Superior temporal gyrus (tissue), 1 donor: ENCODE data around the gene PAK1.
"Not testable (repeated sequence)": the region's sequence is repeated elsewhere in the genome, so short reads cannot be mapped to it uniquely, and the experiment has no call there.

ENCODE experiments used
- DNase-seq: peaks from one replicate; pipeline ENCODE4 v3.0.0-alpha.2; 2016; ENCODE audit errors: extremely low spot score

Gene PAK1

DNA sequence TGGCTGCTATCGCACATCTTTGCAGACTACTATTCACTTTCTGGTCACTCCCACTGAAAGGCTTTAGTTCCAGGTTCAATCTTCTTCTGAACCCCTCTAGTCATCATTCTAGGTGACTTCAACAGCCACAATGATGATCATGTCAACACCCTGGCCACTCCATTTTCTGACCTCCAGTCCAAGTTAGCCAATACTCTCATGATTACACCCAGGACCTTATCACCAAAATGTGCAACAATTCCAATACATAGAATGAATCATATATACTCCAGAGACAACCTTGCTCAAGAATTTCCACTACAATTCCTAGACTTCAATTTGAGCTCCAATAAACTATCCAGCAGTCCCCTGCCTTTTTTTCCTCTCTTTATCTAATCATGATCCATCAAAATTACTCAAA lies 70.7 kb downstream of the PAK1 start:
- DNase-seq, result no peak

DNA sequence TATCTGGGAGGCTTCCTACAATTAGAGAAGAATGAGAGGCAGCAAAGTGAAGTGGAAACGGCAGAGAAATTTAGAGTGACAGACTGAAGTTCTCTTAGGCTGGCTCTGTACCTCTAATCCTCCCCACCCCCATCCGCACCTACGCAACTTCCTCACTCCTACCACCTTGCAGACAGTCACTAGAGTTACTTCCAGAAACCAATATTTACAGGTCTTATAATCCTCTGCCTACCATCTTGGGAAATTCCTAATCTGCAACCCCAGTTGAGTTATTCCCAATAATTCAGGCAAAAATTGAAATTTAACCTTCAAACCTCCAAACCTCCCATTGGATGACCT lies 71.7 kb downstream of the PAK1 start:
- DNase-seq, result no peak

DNA sequence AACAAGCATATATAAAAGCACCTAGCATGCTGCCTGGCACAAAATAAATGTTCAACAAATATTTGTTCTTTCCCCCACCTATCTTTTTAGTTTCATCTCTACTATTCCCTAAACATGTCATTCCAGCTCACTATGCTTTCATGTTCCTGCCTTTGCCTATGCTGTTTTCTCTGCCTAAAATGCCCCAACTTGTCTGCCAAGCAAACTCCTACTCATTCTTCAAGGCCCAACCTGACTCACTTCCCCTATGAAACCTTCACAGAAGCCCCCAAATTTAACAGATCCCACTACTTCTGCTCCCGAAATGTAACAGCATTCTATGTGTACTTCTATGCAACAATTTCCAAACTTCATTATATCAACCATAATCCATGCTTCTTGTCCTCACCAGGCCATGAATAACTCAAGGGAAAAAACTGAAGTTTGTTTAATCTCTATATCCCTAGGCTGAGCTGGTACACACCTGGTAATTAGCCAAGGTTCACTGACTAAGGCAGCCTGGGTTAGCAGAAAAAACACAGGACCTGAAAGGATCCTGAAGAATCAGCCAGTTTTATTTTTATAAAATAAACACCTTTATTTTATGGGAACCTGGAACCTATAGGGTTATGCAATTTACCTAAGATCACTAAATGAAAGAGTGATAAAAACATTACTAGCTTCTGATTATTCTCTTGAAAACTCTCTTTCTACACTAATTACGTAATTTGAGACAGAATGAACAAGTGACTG lies 72.2 kb downstream of the PAK1 start:
- DNase-seq, result no peak

DNA sequence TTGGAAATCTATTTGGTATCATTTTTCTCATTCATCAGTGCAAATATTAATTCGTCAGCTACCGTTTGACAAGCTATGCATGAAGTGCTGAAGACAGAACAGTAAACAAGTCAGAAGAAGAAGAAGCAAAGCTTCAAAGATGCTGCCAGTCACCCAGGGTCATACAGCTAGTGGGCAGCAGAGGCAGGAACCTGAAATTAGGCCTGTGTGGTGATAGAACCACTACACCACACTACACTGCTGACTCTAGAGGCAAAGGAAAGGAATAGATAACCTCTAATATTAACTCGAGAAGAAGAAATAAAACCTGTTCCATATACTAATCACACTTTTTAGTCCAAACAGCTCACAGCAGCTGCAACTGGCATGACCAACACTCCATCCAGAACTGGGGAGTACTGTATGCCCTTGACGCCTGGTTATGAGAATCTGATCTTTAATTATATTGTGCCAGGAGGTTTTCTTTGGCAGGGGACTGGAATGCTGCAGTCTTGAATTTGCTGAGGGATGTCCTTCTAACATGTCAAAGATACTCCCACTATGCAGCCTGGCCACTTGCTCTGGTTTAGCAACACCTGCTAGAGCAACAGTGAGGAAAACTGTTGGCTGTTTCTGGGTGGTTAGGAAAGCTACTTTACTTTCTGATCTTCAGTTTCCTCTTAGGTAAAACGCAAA lies 73.0 kb downstream of the PAK1 start:
- no peak for DNase-seq

DNA sequence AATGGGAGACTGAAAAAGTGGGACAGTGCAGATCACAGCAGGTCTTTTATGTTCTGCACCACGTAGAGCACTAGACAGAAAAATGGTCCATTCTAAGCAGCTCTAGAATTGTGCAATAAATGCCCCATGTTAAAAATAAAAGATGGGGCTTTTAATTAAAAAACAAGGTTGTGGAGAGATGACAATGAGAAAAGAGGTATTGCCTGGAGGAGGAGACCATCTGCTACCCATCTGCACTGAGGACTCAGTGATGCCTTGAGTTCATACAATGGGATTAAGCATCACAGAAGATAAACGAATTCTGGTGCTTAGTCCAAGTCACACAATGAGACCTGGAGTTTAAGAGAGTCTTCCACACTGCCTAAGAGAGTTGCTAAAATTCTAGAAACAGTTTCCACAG lies 73.6 kb downstream of the PAK1 start:
- peak; percentile 43 for DNase-seq

DNA sequence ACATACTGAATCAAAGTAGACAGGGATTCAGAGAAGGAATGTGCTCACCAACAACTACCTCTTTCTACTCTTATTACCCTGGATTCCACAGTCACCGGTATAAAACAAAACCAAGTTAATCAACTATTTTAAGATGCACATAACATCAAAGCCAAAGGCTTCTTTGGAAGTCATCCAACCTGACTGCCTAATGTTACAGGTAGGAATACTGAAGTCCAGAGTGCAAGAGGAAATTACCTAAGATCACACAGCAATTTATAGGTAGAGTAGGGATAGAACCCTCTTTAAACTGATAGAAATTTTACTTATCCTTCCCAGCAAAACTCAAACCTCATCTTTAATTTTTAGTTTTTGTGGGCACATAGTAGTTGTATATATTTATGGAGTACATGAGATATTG lies 76.3 kb downstream of the PAK1 start:
- no peak for DNase-seq

DNA sequence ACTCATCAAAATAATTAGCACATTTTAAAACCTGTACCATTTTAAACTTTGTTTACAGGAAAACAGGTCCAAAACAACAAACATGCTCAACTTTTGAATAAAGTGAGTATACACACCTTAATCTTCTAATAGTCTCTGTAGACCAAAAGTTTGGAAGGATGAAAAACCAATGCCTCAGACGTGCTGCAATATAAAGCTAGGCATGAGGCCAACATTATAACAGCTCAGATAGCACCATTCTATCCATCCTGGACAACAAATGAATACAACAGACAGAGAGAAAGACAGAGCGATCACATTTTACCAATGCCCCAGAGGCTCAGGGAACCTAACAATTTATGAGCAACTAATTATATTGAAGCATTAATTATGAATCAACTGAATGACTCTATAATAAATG lies 77.0 kb downstream of the PAK1 start:
- no peak for DNase-seq

DNA sequence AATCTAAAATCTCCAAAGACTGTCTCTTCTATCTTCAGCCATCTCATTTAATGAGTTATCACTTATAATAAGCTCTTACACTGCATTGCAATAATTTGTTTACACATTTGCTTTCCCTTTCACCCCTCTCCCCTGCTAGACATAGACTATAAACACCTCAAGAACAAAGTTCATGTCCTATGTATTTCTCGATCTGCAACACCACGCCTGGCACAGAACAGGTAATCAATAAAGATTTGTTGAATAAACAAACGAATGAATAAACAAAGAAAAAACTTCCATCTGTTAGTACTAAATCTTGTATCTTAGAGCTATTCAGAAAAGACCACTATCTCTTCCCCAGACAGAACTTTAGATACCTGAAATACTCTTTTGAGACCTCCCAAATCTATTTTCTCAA lies 77.6 kb downstream of the PAK1 start:
- no peak for DNase-seq

DNA sequence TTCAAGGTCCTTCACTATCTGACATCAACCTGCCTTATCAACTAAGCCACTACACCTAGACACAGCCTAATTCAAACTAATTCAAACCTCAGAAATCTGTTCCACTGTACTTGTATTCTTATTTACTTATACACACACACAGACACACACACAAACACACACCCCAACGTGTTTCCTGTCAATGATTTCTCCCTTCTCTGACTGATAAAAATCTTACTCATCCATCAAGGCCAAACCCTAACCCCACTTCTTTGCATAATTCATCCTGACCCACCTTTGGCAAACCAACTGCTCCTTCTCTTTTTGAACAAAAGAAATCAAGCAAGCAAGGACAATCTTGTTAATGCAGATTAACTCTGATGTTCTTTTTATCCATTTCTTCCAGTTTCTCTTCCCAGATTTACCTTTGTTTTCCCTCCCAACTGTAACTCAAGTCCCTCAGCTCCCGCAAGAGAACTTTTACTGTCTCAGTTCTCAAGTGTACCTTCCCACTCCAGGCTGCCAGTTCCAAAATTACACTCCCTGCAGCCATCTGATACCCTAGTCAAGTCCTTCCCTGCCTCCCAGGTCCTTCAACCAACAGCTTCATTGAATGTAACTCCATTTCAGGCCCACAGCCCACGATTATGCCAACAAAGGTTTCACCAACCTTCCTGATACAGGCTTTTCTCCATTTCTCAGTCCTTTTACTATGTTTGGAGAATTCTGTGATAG lies 78.3 kb downstream of the PAK1 start:
- DNase-seq, result no peak

DNA sequence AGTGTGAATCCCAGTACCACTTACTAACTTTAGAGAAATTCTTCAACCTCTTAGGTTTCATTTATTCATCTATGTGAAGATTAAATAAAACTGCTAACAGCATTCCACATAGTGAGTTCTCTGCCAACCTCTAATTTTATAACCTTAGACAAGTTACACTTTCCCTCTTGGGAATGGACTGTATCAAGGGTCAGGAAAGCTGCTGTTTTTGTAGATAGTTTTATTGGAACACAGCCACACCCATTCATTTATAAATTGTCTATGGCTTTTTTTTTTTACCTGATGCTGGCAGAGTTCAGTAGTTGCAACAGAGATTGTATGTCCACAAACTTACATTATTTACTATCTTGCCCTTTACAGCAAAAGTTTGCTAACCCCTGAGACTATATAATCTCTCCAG lies 81.1 kb downstream of the PAK1 start:
- DNase-seq, result no peak

DNA sequence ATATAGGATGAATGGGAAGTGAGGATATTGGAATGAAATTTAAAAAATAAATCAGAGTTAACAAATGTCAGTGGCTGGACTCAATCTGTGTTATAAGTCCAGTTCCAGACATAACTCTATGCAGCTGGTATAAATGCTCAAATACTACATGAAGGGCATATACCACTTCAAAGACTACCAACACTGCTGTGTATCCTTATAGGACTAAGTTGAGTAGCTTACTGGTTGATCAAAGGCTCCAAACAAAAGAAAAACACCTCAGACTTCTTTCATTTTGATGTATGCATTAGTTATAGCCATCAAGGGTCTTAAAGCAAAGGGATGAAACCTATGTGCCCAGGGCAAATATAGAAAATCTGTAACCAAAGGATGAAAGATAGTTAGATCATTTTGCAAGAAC lies 86.2 kb downstream of the PAK1 start:
- DNase-seq, result no peak

DNA sequence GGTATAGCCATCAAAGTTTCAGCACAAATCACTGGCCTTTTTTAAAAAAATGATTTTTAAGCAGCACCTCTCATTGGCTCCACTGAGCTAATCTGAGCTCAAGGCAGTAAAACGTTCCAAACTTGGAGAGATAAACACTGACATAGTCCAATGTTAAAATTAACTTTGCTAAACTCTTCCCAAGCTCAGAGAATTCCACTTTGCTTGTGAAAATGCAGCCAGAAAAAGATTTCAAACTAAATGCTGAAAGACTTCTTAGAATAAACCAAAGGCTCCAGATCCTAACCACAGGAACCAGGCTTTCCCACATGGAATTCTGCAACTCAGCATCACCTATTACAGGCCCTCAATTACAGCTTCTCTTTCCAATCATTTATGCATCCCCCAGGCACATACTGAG lies 87.7 kb downstream of the PAK1 start:
- DNase-seq, result peak; percentile 62

DNA sequence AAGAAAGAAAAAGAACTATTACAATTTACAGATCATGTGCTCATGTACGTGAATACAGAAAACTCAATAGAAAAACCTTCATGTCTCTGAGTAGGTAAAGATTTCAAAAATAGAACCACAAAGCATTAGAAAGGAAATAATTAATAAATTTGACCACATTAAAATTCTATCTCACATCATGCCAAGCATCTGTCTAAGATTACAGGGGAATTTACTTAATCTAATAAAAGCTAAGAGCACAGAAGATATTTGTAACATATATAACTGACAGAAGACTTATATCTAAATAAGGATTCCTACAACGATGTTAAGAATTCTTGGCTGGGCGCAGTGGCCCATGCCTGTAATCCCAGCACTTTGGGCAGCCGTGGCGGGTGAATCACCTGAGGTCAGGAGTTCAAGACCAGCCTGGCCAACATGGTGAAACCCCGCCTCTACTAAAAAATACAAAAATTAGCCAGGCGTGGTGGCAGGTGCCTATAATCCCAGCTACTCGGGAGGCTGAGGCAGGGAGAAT lies 88.6 kb downstream of the PAK1 start:
- DNase-seq, result not testable (repeated sequence)

DNA sequence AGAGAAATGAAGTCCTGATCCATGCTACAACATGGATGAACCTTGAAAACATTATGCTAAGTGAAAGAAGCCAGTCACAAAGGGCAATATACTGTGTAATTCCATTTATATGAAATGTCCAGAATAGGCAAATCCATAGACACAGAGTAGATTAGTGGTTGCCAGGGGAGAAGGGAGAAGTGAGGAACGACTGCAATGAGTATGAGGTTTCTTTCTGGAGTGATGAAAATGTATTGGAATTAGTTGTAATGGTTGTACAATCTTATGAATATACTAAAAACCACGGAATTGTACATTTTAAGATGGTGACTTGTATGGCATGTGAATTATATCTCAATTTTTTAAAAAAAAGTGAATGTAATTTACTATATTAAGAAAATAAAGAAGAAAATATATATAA lies 89.3 kb downstream of the PAK1 start:
- DNase-seq, result no peak

DNA sequence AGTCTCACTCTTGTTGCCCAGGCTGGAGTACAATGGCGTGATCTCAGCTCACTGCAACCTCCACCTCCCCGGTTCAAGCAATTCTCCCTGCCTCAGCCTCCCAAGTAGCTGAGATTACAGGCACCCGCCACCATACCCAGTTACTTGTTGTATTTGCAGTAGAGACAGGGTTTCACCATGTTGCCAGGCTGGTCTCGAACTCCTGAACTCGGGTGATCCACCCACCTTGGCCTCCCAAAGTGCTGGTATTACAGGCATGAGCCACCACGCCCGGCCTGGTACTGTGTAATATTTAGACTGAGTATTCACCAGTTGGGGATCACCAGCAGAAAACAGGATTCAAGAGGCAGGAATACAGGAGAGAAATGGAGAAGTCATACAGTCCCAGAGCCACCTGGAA lies 90.5 kb downstream of the PAK1 start:
- DNase-seq, result not testable (repeated sequence)

DNA sequence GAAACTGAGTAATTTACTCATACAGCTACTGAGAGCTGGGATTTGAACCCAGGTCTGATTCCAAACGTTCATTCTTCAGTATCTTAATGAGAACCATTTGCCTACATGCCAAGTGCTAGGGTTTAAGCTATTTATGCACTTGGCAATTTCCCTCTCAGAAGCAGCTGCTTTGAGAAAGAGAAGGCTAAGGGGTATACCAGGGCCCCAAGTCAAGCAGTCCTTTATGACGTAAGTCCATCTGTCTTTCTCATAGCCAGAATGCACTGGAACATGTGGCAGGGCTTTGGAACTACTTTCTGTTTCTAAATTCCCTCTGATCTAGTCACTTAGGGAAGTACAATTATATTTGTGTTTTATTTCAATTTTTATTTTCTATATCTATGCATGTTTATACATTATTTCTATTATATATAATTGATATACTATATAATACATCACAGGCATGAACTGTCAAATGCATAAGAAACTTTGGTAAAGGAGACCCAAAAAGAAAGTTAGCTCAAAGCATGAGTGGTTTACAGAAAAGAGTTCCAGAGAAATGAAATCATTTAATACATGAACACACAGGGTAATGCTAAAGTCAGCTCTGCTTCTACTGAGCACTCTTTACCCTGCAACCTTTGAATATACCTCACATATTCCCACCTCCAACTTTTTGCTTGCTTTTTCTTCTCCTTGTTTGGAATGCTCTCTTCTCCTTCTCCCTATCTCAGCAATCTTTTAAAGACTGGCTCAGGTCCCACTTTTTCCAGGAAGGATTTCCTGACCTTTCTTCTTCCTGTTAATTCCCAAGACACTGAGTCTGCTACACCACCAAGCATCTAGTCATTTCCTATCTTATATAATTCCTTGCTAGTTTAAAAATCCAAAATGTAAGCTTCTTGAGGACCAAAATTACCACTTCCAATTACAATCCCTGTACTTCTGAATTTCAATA lies 91.9 kb downstream of the PAK1 start:
- no peak for DNase-seq

DNA sequence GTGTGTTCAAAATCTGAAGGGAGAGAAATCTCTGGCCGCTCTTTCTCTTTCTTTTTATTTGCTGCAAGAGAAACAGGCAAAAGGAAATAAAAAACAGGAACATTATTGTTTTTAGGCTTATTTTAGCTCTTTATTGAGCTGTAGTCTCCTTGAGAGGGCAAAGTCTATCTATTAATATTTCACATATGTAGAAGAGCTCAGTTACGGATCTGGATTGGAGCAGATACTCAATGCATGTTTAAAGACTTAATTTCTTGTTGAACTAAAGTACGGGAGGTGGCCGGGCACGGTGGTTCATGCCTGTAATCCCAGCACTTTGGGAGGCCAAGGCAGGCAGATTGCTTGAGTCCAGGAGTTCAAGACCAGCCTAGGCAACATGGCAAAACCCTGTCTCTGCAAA lies 94.0 kb downstream of the PAK1 start:
- DNase-seq, result no peak

DNA sequence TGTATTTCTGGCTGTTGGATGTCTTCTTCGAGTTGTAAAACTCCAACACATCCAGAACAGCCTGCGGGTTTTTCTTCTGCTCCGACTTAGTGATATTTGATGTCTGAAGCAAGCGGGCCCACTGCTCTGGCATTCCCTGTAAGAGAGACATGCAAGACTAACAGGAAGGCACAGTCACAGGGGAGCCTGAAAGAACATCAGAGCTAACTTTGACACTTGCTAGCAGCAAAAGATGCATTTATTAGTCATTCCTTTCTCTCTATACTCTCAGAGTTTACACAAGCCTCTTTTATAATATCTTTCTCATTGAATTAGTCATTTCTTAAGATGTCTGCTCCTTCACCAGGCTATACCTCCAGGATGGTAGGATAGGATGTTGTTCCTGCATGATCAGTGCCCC lies 94.6 kb downstream of the PAK1 start:
- no peak for DNase-seq

DNA sequence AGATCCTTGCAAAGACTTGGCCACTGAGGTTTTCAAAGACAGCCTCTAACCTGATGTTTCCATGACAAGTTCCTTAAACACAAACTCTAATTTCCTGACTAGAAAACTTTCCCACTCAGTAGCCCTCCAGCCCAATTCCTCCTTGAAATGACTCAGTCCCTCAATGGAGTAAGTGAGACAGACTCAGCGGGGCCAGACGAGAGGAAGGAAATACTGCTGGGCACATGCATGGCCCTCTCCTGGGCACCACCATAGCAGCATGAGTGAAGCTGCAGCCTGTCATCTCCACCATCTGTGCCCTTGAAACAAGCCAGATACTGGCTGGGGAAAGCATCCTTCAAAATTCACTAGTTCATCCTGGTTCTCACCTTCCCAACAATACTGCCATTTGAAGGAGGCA lies 96.2 kb downstream of the PAK1 start:
- DNase-seq, result no peak

DNA sequence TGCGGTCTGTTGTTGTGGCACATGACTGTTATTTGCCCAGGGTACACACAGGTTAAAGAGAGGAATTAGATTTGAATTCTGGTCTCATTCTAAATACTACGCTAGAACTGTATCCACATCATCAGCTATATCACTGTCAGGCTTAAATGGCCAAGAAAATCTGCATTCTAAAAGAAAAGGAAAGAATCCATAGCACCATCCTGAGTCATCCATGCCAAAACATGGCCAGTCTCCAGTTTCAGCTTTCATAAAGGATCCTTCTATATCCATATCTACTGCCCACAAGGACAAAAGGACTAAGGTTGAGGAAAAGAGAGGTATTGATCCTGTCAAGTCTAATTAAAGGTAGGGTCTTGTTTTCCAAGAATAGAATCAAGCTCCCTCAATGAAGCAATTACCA lies 98.8 kb downstream of the PAK1 start:
- no peak for DNase-seq

DNA sequence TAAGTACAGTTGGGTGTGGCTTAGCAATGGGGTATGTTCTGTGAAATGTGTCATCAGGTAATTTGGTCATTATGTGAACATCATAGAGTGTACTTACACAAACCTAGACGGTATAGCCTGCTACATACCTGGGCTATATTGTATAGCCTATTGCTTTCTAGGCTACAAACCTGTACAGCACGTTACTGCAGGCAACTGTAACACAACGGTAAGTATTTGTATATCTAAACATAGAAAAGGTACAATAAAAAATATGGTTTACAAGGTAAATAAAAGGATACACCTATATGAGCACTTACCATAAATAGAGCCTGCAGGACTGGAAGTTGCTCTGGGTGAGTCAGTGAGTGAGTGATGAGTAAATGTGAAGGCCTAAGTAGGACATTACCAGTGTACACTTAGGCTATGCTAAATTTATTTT lies 99.3 kb downstream of the PAK1 start:
- DNase-seq, result no peak

DNA sequence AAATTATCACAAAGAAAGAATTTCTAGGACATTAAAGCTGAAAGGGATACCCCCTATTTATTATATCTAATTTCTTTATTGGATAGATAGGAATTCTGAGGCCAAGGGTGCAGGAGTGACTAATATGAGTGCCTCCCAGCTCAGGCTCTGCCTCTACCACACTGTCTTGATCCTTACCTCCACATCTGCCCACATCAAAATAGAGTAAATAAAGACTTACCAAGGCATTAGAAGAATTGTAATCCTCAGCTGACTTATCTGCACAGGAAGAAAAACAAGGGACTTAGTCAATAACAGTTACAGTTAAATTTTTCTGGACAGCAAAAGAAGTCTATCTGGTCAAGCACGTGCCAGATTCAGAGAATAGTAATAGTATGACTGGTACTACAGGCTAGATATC lies 99.8 kb downstream of the PAK1 start:
- no peak for DNase-seq
